Stimulated activated naive CD8-positive, alpha-beta T cell treated with anti-CD3 and anti-CD28 coated beads, Interleukin-15, Interleukin-2, amounts not matched to agents 100 U/mL and 50 U/mL, for 24 hours (primary cell): Measurements from ENCODE around the gene E2F8.

Experiments
- ATAC-seq: fragments of 150-1000 bp; cut with Tn5 transposase; one replicate; pipeline ENCODE4 v1.10.0; 2021
- DNase-seq: peaks from one replicate; pipeline ENCODE4 v3.0.0; 2021

Gene E2F8

DNA sequence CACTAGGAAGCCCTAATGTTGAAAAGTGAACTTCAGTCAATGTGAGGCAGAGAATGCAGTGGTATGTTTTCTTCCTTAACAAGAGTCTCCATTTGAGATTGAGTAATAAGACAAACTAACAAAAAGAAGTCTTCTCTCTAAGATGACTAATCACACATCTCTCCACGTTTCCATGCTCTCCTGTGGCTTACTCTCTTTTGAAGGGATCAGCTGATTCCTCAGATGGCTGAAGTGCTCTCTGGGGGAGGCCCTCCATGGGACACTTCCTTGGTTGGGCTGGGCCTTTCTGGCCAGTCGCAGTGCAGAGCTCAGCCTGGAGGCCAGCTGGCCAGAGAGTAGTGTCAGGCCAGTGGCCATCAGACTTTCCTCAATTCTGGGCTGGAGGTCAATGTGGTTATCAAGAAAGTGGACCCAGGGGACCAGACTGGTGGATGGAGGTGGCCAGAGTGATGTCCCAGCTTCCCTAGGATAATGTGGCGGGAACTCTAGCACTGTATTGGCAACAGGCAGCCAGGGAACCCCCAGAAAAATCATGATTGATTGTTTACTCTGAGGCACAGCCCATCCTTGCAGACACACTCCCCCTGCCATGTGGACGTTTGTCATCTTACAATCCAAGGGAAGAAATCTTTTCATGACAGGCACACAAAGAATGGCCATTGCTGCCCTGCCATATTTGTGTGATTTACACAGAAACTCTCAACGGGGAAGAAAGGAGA is 53.5 kb downstream of the E2F8 start:
- DNase-seq: no peak
- no peak for ATAC-seq

DNA sequence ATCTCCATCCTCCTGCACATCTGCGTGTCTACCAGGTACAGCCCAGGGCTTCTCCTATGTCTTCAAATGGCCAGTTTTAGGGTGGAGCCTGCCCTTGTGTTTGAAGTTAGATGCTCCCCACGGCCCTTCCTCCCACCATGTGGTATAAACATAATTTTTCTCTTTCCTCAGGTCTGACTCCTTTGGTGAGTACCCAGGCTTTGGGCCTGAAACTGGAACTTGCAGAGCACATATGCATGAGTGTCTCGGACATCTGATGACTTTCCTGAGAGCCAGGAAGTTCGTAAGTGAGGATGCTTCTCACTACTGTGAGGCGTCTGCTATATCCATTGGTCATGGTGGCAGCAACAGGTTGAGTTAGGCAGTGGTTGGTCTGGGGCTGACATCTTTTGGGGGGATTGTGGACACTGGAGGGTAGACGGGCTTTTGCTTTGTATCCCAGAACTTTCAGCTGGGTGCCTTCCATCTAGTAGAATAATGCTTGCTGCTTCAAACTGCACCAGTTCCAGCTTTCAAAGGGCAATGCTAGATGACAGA is 55.2 kb downstream of the E2F8 start:
- DNase-seq: no peak
- ATAC-seq: no peak

DNA sequence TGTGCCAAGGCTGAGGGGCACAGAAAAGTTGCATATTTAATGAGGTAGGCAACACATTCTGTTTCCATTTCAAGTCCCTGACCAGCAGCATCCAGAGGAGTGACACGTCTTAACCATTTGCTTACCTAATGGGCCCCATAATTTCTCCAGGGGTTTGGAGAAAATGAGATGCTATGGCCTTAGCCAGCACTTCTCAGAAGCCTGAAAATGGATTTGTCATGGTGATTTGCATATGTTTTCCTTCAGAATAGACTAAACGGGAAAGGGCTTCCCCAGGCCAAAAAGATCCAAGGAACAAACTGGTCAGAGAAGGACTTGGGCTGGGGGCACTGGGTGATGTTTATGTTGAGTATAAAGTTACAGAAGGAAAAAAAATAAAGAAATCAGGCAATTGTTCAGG is 55.7 kb downstream of the E2F8 start:
- no peak for ATAC-seq
- DNase-seq: no peak

- DNase-seq (no peak), ATAC-seq (no peak)
Observed at GRCh38 chr11:19183646-19184045, 57.1 kb downstream of the E2F8 start.

GRCh38 chr11:19181531-19182261 is 59.0 kb downstream of the E2F8 start:
- ATAC-seq: no peak
- DNase-seq: no peak

DNA sequence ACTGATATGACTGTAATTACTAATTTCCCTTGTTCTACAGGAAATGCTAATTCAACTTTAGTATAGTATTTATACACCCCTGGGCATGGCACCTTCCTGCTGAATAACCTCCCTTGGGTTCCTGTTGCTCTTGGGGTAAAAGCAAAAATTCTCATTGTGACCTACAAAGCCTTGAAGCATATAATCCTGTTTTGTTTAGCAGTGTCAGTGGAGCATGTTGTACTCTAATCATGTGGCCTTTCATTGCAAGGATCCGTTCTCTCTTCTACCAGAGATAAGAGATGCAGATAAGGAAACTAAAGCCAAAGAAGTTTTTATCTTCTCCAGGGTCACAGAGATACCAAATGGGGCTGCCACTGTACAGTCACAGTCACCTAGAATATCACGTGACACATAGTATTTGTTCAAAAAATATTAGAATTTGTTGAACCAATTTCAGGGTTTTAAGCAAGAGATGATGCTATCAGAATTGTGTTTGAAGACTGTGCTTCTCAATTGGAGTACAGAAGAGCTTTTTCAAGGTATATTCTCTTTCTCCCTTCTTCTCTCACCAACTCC is 64.0 kb downstream of the E2F8 start:
- DNase-seq (no peak), ATAC-seq (no peak)
